ENCODE measurements around the gene METTL17. TPM values are rescaled to one million over a fixed set of nuclear protein-coding genes. Genes with fewer than 3 reads are reported as not detected.
"Not testable (repeated sequence)": the region's sequence is repeated elsewhere in the genome, so short reads cannot be mapped to it uniquely, and the experiment has no call there.

The METTL17 gene
- total RNA-seq, 1 donor from 2014 or later: 62.2 TPM

DNA sequence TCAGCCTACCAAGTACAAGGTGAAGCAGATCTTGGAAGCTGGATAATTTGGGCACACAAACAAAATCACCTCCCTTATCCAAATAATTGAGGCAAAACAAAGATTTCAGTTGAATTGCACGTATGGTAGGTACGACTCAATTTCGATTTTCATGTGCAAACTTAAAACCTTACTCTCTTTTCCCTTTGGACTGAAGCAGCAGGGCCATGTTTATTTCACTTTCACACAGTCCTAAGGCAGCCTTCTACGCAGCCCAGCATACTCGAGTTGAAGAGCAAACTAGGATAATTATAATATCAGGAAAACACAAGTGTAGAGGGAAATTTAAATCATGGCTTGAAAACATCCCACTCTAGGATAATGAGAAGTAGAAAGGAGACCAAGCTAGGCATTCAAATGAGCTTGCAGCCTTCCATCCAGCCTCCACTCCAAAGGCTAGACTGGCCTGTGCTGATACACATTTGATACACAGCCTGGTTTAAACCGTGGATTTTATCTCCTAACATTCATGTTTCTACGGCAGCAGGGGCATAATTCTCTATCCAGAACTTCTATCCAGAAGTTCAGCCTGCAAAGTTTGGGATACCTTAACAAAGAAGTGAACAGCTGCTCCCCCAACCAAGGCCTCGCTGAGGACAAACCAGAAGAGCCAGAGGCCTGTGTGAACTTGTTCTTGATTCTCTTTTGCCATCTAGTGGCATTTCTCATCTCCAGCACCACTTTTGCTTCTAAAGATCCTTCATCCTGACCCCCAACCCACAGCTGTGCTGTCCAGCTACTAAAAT is 50.0 kb downstream of the METTL17 start:
- peak overlapping the region; percentile 68 for H3K27ac ChIP-seq
- DNase-seq (no peak), ATAC-seq (peak; percentile 53 to 68)
- TF ChIP-seq CTCF (IDR thresholded peaks at IDR 0.05): peak; percentile 64
- peak overlapping the region; percentile 6 for H3K4me3 ChIP-seq
- H3K9me3 ChIP-seq: no peaks in the 10 kb centered on the region
- no peaks in the 10 kb centered on the region for H3K36me3 ChIP-seq
- no peaks in the 10 kb centered on the region for H3K27me3 ChIP-seq (ENCODE audit: low read depth)
- intact Hi-C loops (cut with DNase I): no loop called here
- H3K4me1 ChIP-seq: peaks cover 47% of the 10 kb centered on the region

DNA sequence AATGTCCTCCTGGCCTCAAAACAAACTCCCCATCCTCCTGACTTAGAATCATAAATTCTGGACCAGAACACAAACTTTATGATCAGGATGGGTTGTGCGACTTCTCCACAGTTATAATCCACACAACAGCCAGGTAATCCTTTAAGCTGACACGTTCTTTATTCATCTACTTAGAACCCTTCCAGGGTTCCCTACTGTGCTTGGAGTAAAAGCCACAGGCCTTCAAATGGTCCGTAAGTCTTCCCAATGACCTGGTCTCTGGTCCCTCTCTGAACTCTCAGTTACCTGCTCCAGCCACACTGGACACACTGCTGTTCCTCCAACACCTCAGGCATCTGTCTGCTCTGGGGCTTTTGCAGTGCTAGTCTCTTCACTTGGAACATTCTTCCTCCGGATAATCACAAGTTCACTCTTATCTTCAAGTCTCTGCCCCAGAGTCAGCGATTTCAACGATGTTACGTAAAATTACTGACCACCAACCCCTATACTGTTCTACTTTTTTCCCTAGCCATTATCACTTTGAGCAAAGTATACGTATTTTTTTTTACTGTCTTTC is 50.7 kb downstream of the METTL17 start:
- H3K4me1 ChIP-seq: peaks cover 47% of the 10 kb centered on the region
- no peak for DNase-seq
- H3K36me3 ChIP-seq: no peaks in the 10 kb centered on the region
- ATAC-seq: no peak
- intact Hi-C loops (cut with DNase I): no loop called here
- H3K27ac ChIP-seq: no peak overlapping the region
- H3K4me3 ChIP-seq: no peak overlapping the region
- H3K9me3 ChIP-seq: no peaks in the 10 kb centered on the region
- TF ChIP-seq CTCF (IDR thresholded peaks at IDR 0.05): no peak
- H3K27me3 ChIP-seq (ENCODE audit: low read depth): no peaks in the 10 kb centered on the region

DNA sequence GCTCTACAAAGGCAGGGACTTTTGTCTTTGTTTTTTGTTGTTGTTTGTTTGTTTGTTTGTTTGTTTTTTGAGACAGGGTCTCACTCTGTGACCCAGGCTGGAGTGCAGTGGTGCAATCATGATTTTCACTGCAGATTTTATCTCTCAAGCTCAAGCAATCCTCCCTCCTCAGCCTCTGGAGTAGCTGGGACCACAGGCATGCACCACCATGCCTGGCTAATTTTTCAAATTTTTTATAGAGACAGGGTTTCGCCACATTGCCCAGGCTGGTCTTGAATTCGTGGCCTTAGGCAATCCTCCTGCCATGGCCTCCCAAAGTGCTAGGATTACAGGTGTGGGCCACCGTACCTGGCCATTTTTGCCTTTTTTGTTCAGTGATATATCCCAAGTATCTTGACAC is 51.2 kb downstream of the METTL17 start:
- H3K27ac ChIP-seq; intact Hi-C loops (cut with DNase I); H3K27me3 ChIP-seq (ENCODE audit: low read depth); ATAC-seq; H3K4me3 ChIP-seq; H3K36me3 ChIP-seq; H3K9me3 ChIP-seq; DNase-seq: not testable (repeated sequence)
- H3K4me1 ChIP-seq: peaks cover 47% of the 10 kb centered on the region

GRCh38 chr14:21041676-21042433 is 52.1 kb downstream of the METTL17 start, which contains the start of gene RNASE7:
Gene RNASE7 (plus strand): TSS chr14:21042362. CDS start chr14:21042993, 631 bp downstream.
- intact Hi-C loops (cut with DNase I): no loop called here
- H3K4me3 ChIP-seq: no peak within 1 kb of the TSS

GRCh38 chr14:21042918-21043317 is 53.1 kb downstream of the METTL17 start:
- no peaks in the 10 kb centered on the region for H3K9me3 ChIP-seq
- DNase-seq (no peak), ATAC-seq (peak in 1 of 2 donors; percentile 18)
- no peak for TF ChIP-seq CTCF (IDR thresholded peaks at IDR 0.05)
- no peaks in the 10 kb centered on the region for H3K27me3 ChIP-seq (ENCODE audit: low read depth)
- peak overlapping the region; percentile 25 for H3K27ac ChIP-seq
- H3K36me3 ChIP-seq: no peaks in the 10 kb centered on the region
- H3K4me3 ChIP-seq: no peak overlapping the region
- intact Hi-C loops (cut with DNase I): no loop called here
- peaks cover 51% of the 10 kb centered on the region for H3K4me1 ChIP-seq

More at GRCh38 chr14:21041676-21042433, 52.1 kb downstream of the METTL17 start, which contains the start of gene RNASE7:
- no peak for TF ChIP-seq CTCF (IDR thresholded peaks at IDR 0.05)
- H3K36me3 ChIP-seq: no peaks in the 10 kb centered on the region
- H3K9me3 ChIP-seq: no peaks in the 10 kb centered on the region
- ATAC-seq: no peak
- peak within 1 kb of the TSS; percentile 25 for H3K27ac ChIP-seq
- DNase-seq: no peak
- H3K4me1 ChIP-seq: peaks cover 47% of the 10 kb centered on the region
- no peaks in the 10 kb centered on the region for H3K27me3 ChIP-seq (ENCODE audit: low read depth)

Data from lower lobe of right lung (tissue), 2 donors.